Urinary bladder (tissue), 4 donors: ENCODE data around the gene PODN. TPM values are rescaled to one million over a fixed set of nuclear protein-coding genes. Genes with fewer than 3 reads are reported as not detected.

Source experiments
- DNase-seq: peaks from one replicate; pipeline ENCODE4 v3.0.0-alpha.2; 2015; ENCODE audit errors: extremely low spot score
- H3K27ac ChIP-seq: one replicate; pipeline ENCODE4 v1.5.1; 2013; ENCODE audit warnings: low read depth, mild to moderate bottlenecking, moderate library complexity
- H3K36me3 ChIP-seq: one replicate; pipeline ENCODE4 v1.6.1; 2013; ENCODE audit warnings: mild to moderate bottlenecking, moderate library complexity; ENCODE audit not compliant: insufficient read depth
- H3K4me1 ChIP-seq: one replicate; pipeline ENCODE4 v1.6.1; 2013; ENCODE audit warnings: mild to moderate bottlenecking, moderate library complexity; ENCODE audit not compliant: insufficient read depth
- H3K4me3 ChIP-seq: one replicate; pipeline ENCODE4 v1.5.1; 2013; ENCODE audit warnings: low read depth, low read length
- WGBS: extraction: QIAGEN DNeasy Blood & Tissue Kit; methylation state at CpG from one replicate; pipeline ENCODE4 v1.1.7; 2013; 5-methylcytosine and 5-hydroxymethylcytosine counted together
- polyA plus RNA-seq: library from polyadenylated mRNA; stranded (reverse); fragments of 200-250 nt; gene quantifications from one replicate; pipeline ENCODE4 v1.2.3, GENCODE V29; 2013
- total RNA-seq: library from RNA; depleted of rRNA; stranded (reverse); fragments of >200 nt; gene quantifications from one replicate; pipeline ENCODE4 v1.2.3, GENCODE V29; 2014
- donor health status: healthy with polysubstance abuse.
- donor health status: healthy.

The PODN gene
- total and polyA plus RNA-seq, 2 donors = 17.1 to 224 TPM

DNA sequence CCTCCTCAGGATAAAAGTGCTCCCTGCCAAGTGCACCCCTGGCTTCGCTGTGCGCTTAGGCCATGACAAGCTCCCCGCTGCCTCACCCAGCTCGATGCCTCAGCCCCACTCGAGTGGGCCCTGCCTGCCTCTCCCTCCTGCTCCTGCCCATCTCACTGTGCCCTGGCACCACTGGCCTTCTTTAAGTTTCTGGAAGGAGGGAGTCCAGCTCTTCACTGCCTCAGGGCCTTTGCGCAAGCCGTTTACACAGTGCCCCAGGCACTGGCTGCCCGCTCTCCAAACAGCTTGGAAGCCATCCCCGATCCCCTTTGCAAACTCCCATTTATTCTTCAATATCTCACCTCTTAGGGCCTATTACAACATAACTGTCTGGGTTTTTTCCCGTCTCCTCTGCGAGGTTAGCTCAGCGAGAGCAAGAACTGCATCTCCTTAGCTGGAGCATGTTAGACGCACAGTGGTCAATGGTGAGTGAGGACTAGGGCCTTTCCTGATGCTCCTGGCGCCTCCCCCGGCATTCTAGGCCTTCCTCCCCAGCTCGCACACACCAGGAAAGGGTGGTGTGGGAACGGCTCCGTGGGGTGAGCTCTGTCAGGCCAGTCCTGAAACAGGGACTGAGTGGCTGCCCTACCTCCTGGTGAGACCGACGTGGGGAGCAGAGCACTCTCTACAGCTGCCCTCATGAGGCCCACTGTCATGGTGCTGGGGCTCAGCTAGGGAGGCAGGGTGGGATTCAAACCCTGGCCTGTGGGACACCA, 31.9 kb downstream of the PODN start:
- Histone ChIP-seq H3K27ac (no peak overlapping the region), H3K4me3 (no peak overlapping the region), H3K4me1 (no peaks in the 10 kb centered on the region), H3K36me3 (no peaks in the 10 kb centered on the region)
- DNase-seq = no peak
- WGBS = 89% methylated on average over 20 of the region's 20 CpGs

DNA sequence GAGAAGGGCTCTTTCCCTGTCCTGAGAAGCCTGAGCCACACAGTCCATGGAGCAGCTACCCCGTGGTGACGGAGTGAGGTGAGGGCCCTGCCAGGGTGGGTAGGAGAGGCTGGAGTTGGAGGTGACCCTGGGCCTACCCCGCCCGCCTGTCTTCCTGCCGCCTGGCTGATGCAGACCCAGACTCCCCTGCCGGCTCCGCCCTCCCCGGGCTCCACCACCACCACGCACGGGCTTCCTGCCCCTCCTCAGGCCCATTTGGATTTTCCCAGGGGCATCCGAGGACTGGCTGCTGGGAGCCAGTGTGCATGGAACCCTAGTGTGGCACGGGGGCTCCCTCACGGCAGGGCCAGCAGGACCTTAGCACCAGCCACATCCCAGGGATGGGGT, 32.5 kb downstream of the PODN start:
- H3K27ac ChIP-seq = no peak overlapping the region
- H3K4me1 ChIP-seq = no peaks in the 10 kb centered on the region
- H3K36me3 ChIP-seq = no peaks in the 10 kb centered on the region
- H3K4me3 ChIP-seq = no peak overlapping the region
- 65% methylated on average over 13 of the region's 13 CpGs for WGBS
- no peak for DNase-seq

DNA sequence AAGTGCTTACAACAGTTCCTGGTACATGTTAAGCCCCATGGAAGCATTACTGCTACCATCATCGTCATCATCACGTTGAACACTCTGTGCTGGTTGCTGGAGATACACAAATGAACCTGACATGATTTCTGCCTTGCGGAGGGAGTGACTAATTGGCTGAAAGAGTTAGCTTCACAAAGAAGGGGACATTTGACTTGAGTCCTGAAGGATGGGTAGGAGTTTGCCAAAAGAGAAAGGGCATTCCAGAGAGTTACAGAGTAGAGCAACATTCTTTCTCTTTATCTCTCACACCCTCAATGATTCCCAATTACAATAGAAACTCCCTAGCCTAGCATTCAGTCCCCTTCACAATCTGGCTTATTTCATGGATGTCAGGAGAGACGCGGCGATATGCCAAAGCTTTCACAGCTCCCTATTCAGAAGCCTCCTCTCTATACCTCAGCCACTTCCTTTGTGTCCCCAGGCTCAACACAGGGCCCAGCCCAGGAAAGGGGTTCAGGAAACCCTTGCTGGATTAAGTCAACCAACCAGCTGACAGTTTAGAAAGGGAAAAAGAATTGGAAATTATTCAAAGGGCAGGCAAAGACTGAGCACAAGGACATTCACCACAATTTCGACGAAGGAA, 42.4 kb downstream of the PODN start:
- H3K36me3 ChIP-seq = no peaks in the 10 kb centered on the region
- H3K4me3 ChIP-seq = no peak overlapping the region
- peaks cover 1% of the 10 kb centered on the region for H3K4me1 ChIP-seq
- 74% methylated on average over 8 of the region's 8 CpGs for WGBS
- no peak overlapping the region for H3K27ac ChIP-seq
- DNase-seq = no peak

DNA sequence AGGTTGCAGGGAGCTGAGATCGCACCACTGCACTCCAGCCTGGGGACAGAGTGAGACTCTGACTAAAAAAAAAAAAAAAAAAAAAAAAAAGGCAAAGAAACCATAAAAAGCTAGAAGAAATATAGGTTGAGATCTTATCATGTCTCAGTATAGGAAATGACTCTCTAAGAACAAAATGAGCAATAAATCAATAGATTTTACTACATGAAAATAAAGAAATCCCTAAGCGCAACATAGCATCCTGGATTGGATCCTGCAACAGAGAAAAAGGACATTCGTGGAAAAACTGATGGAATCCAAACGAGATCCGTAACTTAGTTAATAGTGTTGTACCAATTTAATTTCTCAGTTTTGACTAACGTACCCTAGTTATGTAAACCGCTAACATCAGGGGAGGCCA, 45.1 kb downstream of the PODN start:
- H3K4me1 ChIP-seq = peaks cover 2% of the 10 kb centered on the region
- 94% methylated on average over 7 of the region's 7 CpGs for WGBS
- H3K36me3 ChIP-seq = no peaks in the 10 kb centered on the region
- no peak overlapping the region for H3K27ac ChIP-seq
- DNase-seq = no peak
- no peak overlapping the region for H3K4me3 ChIP-seq

DNA sequence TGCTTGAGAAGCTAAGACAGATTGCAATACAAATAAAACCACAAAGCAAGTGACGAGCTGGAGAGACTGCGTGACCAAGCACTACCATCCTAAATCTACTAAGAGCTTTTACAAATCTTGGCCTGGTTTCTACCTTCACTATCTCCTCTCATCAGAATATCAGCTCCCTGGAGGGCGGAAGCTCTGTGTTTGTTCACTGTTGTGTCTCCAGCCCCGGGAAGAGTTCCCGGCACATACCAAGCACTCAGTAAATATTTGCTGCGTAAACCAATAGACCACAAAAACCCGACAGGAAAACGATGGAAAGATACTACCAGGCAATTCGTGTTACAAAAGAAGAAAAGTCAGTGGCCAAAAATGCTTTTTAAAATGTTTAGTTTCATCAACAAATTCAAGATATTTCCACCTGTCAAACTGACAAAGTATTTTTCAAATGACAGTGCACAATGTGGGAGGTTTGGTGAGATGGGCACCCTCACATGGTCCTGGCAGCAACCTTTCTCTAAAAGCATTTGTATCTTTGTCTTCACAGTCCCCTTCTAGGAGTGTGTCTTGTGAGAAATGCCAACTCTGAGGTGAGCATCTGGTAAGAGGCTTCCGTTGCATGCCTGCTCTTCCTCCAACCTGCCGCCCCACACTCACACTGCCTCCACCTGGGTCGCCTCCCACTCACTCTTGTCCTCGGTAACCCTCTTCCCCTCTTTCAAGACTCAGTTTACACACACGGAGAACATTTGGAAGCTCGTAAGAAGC, 45.7 kb downstream of the PODN start:
- Histone ChIP-seq H3K36me3 (no peaks in the 10 kb centered on the region), H3K4me3 (no peak overlapping the region), H3K27ac (peak overlapping the region; percentile 42), H3K4me1 (peaks cover 2% of the 10 kb centered on the region)
- no peak for DNase-seq
- 60% methylated on average over 15 of the region's 15 CpGs for WGBS

DNA sequence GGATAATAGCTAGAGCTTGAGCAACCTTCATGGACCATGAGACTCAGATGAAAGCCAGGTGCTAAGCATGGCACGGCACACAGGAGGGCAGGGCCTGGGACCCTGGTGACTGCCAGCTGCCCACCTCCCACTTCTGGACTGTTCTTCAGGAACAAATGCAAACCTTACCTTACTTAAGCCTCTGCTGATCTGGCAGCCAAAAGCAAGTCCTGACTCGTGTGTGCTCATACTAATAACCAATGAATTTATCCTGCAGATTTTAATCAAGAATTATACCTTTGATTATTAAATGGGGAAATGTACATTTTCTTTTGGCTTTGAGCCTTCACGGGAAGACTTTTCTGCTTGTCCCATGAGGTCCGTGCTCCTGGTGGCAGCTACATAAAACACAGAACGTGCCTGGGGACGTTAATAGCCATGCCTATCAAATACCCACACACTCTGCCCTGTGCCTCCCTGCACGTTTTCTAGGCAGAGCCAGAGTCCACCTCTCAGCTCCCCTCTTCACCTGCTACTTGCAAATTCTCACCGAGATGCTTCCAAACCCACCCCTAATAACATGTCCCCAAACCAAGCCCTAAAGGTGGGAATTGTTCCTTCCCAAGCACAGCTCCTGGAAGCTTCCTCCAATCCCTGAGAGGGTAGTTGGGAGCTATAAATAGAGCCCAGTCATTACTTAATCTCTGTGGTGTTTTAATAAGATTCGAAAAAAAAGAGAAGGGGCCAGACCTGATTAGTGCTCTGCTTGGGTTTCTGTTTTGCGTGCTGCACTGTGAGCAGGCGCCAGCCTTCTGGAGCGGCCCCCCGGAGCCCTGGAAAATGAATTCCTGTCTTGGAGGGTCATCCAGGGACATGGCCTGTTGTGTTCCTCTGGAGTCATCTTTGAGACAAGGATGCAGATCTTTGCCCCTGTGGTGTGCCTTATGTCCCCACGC, 46.9 kb downstream of the PODN start:
- no peak overlapping the region for H3K27ac ChIP-seq
- no peaks in the 10 kb centered on the region for H3K36me3 ChIP-seq
- no peak for DNase-seq
- no peak overlapping the region for H3K4me3 ChIP-seq
- peaks cover 2% of the 10 kb centered on the region for H3K4me1 ChIP-seq
- 43% methylated on average over 14 of the region's 14 CpGs for WGBS

DNA sequence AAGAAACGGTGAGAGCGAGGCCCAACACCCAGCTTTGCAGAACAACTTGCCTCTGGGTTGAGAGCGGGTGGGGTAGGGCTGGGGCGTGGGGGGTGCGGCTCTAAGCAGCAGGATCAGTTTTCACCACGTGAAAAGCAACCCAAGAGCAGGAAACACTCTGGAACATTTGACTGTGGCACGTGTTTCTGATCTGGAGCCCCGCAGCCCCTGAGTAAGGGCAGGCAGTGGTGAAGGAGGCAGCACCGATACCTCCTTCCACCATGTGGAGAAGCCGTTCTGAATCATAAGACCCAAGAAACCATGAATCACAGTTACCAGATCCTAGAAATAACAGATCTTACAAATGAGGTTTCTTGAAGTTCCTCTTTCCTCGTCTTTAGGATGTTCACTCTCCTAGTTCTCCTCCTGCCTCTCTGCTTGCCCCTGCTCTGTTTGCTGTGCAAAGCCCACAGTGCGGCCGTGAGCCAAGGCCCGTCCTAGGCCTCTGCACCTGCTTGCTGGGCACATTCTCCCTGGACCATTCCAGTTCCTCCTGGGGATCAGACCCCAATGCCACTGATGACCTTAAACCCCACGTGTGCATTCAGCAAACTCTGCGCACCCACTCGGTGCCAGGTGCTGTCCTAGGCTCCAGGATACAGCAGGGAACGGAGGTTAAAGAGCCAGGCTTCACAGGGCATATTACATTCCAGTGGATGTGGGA, 48.5 kb downstream of the PODN start:
- Histone ChIP-seq H3K27ac (no peak overlapping the region), H3K4me3 (no peak overlapping the region), H3K4me1 (peaks cover 2% of the 10 kb centered on the region), H3K36me3 (no peaks in the 10 kb centered on the region)
- WGBS = 69% methylated on average over 18 of the region's 18 CpGs
- DNase-seq = no peak

DNA sequence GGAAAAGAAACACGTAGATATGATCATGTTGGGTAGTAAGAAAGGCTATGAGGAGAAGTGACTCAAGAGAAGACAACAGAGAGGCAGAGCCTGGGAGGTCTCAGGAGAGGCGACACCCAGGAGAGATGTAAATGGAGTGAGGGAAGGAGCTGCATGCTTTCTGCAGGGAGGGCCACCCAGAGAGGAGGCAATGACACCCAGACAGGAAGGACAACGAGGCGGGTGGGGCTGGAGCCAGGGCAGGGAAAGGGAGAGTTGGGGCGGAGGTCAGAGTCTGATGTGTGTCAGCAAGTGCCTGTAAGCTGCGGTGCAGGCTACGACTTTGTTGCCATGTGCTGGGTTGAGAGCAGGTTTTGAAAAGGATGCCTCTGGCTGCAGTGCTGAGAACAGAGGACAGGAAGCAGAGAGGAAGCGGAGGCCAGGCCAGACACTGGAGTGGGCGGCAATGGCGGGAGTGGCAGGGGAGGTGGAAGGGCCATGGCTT, 49.1 kb downstream of the PODN start:
- DNase-seq = no peak
- Histone ChIP-seq H3K4me1 (peaks cover 2% of the 10 kb centered on the region), H3K36me3 (no peaks in the 10 kb centered on the region), H3K4me3 (no peak overlapping the region), H3K27ac (no peak overlapping the region)
- 77% methylated on average over 10 of the region's 10 CpGs for WGBS

DNA sequence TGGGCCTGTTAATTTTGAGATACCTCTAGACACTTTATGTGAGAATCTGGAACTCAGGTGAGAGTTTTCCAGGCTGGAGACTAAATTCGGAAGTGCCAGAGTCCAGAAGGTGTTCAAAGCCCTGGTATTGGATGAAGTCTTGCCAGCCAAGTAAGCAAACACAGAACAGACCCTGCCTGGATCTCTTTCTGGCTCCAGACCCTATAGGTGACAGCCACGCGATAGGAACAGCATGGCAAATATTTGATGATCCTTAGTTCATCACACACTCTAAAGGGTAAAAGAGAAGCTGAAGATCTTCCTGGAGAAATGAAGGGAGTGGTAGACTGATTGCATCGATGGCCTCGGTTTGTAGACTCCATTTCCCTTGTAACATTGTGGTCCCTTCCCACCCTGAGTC, 49.7 kb downstream of the PODN start:
- Histone ChIP-seq H3K4me3 (no peak overlapping the region), H3K4me1 (peaks cover 2% of the 10 kb centered on the region), H3K27ac (no peak overlapping the region), H3K36me3 (no peaks in the 10 kb centered on the region)
- no peak for DNase-seq
- 85% methylated on average over 5 of the region's 5 CpGs for WGBS

DNA sequence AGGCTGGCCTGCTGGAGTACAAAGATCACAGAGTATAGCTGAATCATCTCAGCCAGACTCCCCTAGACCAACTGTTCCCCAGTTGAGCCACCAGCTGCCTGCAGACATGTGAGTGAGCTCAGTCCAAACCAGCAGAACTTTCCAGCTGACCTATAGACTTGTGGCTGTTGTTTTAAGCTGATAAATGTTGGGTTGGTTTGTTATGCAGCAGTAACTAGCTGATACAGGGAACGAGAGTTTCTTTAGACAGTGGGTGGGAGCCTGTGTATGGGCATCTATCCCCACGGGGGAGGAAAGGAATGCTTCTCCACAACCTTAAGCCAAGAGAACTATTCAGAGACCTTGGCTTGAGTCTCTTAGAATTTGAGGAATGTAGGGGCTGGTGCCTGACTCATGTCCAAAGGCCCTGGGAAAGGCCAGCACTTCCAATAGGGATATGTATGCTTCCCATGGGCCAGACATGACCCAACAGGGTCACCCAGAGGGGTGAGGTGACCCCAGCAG, 50.3 kb downstream of the PODN start:
- no peak overlapping the region for H3K4me3 ChIP-seq
- H3K36me3 ChIP-seq = no peaks in the 10 kb centered on the region
- no peak for DNase-seq
- H3K4me1 ChIP-seq = peaks cover 2% of the 10 kb centered on the region
- H3K27ac ChIP-seq = no peak overlapping the region
- WGBS = 65% methylated on average over 2 of the region's 2 CpGs

DNA sequence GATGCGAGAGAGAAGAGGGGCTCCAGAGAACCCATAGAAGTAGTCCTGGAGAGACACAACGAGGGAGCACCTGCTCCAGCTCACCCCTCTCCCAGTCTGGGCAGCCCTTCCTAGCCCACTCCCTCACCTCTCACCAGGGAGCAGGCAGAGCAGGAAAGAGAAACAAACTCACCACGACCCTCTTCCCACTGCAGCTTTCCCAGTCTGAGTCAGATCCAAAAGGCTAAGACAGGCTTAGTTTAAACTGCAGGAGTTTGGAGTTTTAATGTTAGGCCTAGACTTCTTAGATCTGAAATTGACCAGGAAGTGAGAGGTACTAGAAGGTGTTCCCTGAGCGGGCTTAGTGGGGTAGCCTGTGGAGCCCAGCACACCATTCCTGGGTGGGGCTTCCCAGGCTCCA, 50.8 kb downstream of the PODN start:
- Histone ChIP-seq H3K36me3 (no peaks in the 10 kb centered on the region), H3K27ac (no peak overlapping the region), H3K4me1 (peaks cover 2% of the 10 kb centered on the region), H3K4me3 (no peak overlapping the region)
- WGBS = 90% methylated on average over 4 of the region's 4 CpGs
- no peak for DNase-seq

DNA sequence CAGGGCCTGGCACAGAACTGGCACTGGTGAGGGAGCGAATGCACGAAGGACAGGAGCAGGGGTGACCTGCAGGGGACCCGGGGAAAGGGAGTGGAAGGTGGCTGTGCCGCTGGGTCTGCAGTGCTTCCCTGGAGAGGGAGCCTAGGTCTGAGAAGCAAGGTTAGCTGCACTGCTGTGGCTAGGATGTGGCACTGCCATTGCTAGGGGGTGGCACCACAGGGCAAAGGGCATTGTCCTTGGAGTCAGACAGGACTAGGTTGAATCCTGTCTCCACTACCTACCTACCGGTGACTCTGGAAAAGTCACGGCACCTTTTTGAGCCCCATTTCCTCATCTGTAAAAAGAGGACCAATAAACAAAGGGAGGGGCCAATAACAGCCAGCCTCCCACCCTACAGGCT, 52.1 kb downstream of the PODN start:
- Histone ChIP-seq H3K27ac (no peak overlapping the region), H3K36me3 (no peaks in the 10 kb centered on the region), H3K4me1 (peaks cover 2% of the 10 kb centered on the region), H3K4me3 (no peak overlapping the region)
- 96% methylated on average over 6 of the region's 6 CpGs for WGBS
- no peak for DNase-seq
